K562 (cell line): ENCODE data around the gene SORCS1.

Experiments
- ADNP ChIP-seq: fragments of 200-800 bp; sonication (Bioruptor generic); IDR thresholded peaks from 2 replicates; pipeline ENCODE4 v1.6.1; 2016; ENCODE audit warnings: missing genetic modification characterization, missing compliant biosample characterization
- CBFA2T2 ChIP-seq: fragments of 450-650 bp; conservative IDR thresholded peaks from 2 replicates; pipeline ENCODE4 v1.6.1; 2017; ENCODE audit warnings: mild to moderate bottlenecking
- CREB1 ChIP-seq, 2 experiments: sonication (generic) in 1 of 2; formaldehyde crosslinking in 1 of 2; IDR thresholded peaks; 2 replicates each; pipeline versions ENCODE4 v1.6.1 to v1.8.0; 2012 to 2022; ENCODE audit warnings: inconsistent platforms in 1 of 2, mild to moderate bottlenecking in 1 of 2, missing genetic modification reagents in 1 of 2, moderate library complexity in 1 of 2
- ERF ChIP-seq: fragments of 450-650 bp; formaldehyde crosslinking; IDR thresholded peaks from 2 replicates; pipeline ENCODE4 v1.4.0; 2020; ENCODE audit warnings: mild to moderate bottlenecking, mixed read lengths
- ESRRA ChIP-seq: fragments of 450-650 bp; IDR thresholded peaks from 2 replicates; pipeline ENCODE4 v1.6.1; 2014; ENCODE audit warnings: low read depth, mild to moderate bottlenecking, moderate library complexity, borderline replicate concordance
- JUN ChIP-seq, 2 experiments: sonication (generic) in 1 of 2; formaldehyde crosslinking in 1 of 2; IDR thresholded peaks; 2 replicates each; pipeline versions ENCODE4 v1.6.1 to v1.8.0; 2012 to 2022; ENCODE audit warnings: borderline replicate concordance in 2 of 2, mild to moderate bottlenecking in 2 of 2, improper control_type of control experiment in 1 of 2, low read depth in 1 of 2, low read length in 1 of 2, missing genetic modification reagents in 1 of 2
- NR1H2 ChIP-seq: sonication (generic); formaldehyde crosslinking; IDR thresholded peaks from 2 replicates; pipeline ENCODE4 v1.4.0; 2020; ENCODE audit warnings: mild to moderate bottlenecking, missing genetic modification reagents
- RAD21 ChIP-seq, 2 experiments: fragments of 250-450 bp in 1 of 2; fragments of 450-650 bp in 1 of 2; sonication (Bioruptor Pico) in 1 of 2; formaldehyde crosslinking in 1 of 2; IDR thresholded peaks in 1 of 2; conservative IDR thresholded peaks in 1 of 2; 2 replicates each; pipeline versions ENCODE4 v1.4.0 to v1.8.0; 2020 to 2022; ENCODE audit warnings: mild to moderate bottlenecking in 2 of 2, moderate library complexity in 1 of 2
- RBM15 ChIP-seq: fragments of 200-400 bp; formaldehyde crosslinking; IDR thresholded peaks from 2 replicates; pipeline ENCODE4 v1.6.1; 2018; ENCODE audit warnings: mild to moderate bottlenecking, low read length, moderate library complexity; ENCODE audit not compliant: insufficient read depth
- RBM22 ChIP-seq: fragments of 200-400 bp; formaldehyde crosslinking; IDR thresholded peaks from 2 replicates; pipeline ENCODE4 v1.6.1; 2018; ENCODE audit warnings: low read length, low read depth; ENCODE audit not compliant: poor library complexity, severe bottlenecking
- TRIM24 ChIP-seq, 2 experiments: fragments of 450-650 bp; IDR thresholded peaks; 2 replicates each; pipeline ENCODE4 v1.6.1; 2016
- ZNF175 ChIP-seq: fragments of 200-800 bp; sonication (Bioruptor generic); IDR thresholded peaks from 2 replicates; pipeline ENCODE4 v1.6.1; 2016; ENCODE audit warnings: low read depth, mild to moderate bottlenecking, missing genetic modification characterization, missing compliant biosample characterization
- TF ChIP-seq, protein P1 (sequence below), 3 experiments: IDR thresholded peaks in 2 of 3; conservative IDR thresholded peaks in 1 of 3; 2 replicates each; pipeline ENCODE4 v1.5.1; 2011 to 2012; ENCODE audit warnings: low read length in 3 of 3, mild to moderate bottlenecking in 3 of 3, control low read depth in 2 of 3, improper control_type of control experiment in 1 of 3, inconsistent platforms in 1 of 3, low read depth in 1 of 3, mixed read lengths in 1 of 3, moderate library complexity in 1 of 3; ENCODE audit not compliant: insufficient read depth in 2 of 3
- TF ChIP-seq, protein P2 (sequence below): sonication (generic); formaldehyde crosslinking; IDR thresholded peaks from 2 replicates; pipeline ENCODE4 v1.8.1; 2023; ENCODE audit warnings: mild to moderate bottlenecking, missing genetic modification reagents, moderate library complexity

DNA sequence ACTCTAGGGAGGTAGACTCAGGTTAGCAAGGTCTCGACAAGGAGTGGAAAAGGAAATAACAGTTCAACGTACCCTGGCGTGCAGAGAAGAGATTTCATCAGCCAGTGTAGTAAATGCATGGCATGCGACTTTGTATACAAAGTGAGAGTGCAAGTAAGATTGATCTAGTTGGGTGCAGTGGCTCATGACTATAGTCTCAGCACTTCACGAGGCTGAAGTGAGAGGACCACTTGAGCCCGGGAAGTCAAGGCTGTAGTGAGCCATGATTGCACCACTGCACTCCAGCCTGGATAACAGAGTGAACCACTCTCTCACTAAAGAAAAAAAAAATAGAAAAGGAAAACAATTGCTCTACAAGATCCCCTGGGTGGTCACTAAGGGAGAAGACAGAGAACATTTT is 528.6 kb downstream of the SORCS1 start:
- TF ChIP-seq, protein P1, sequence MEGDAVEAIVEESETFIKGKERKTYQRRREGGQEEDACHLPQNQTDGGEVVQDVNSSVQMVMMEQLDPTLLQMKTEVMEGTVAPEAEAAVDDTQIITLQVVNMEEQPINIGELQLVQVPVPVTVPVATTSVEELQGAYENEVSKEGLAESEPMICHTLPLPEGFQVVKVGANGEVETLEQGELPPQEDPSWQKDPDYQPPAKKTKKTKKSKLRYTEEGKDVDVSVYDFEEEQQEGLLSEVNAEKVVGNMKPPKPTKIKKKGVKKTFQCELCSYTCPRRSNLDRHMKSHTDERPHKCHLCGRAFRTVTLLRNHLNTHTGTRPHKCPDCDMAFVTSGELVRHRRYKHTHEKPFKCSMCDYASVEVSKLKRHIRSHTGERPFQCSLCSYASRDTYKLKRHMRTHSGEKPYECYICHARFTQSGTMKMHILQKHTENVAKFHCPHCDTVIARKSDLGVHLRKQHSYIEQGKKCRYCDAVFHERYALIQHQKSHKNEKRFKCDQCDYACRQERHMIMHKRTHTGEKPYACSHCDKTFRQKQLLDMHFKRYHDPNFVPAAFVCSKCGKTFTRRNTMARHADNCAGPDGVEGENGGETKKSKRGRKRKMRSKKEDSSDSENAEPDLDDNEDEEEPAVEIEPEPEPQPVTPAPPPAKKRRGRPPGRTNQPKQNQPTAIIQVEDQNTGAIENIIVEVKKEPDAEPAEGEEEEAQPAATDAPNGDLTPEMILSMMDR (IDR thresholded peaks at IDR 0.05 in 2 of 3, conservative IDR thresholded peaks at IDR 0.05 in 1 of 3; ENCODE audit: insufficient read depth in 2 of 3, low read depth in 1 of 3, low read length in 3 of 3): no peak
- no peak for TF ChIP-seq ADNP (tag)
- no peak for TF ChIP-seq TRIM24 (IDR thresholded peaks at IDR 0.05)
- TF ChIP-seq, protein P2, sequence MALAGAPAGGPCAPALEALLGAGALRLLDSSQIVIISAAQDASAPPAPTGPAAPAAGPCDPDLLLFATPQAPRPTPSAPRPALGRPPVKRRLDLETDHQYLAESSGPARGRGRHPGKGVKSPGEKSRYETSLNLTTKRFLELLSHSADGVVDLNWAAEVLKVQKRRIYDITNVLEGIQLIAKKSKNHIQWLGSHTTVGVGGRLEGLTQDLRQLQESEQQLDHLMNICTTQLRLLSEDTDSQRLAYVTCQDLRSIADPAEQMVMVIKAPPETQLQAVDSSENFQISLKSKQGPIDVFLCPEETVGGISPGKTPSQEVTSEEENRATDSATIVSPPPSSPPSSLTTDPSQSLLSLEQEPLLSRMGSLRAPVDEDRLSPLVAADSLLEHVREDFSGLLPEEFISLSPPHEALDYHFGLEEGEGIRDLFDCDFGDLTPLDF (CRISPR knock-in tag): no peak
- no peak for TF ChIP-seq JUN (IDR thresholded peaks at IDR 0.05; ENCODE audit: borderline replicate concordance, low read depth, low read length)
- TF ChIP-seq JUN (CRISPR knock-in tag; IDR thresholded peaks at IDR 0.05; ENCODE audit: borderline replicate concordance): no peak
- TF ChIP-seq RAD21 (CRISPR knock-in tag; conservative IDR thresholded peaks at IDR 0.05 in 1 of 2, IDR thresholded peaks at IDR 0.05 in 1 of 2): no peak
- TF ChIP-seq CBFA2T2: no peak
- TF ChIP-seq RBM22: no peak
- no peak for TF ChIP-seq CREB1 (IDR thresholded peaks at IDR 0.05)
- no peak for TF ChIP-seq CREB1 (CRISPR knock-in tag; IDR thresholded peaks at IDR 0.05)
- TF ChIP-seq ZNF175 (CRISPR knock-in tag): no peak
- no peak for TF ChIP-seq RBM15
- no peak for TF ChIP-seq ERF
- TF ChIP-seq ESRRA: no peak
- TF ChIP-seq NR1H2 (CRISPR knock-in tag): no peak
